NCI-H524 (cell line): Measurements from ENCODE around the gene ADGRG6.
"Not testable (repeated sequence)": the region's sequence is repeated elsewhere in the genome, so short reads cannot be mapped to it uniquely, and the experiment has no call there.

Experiments
- DNase-seq, 2 experiments: peaks; one replicate each; lab custom pipeline; 2025; lab: John Stamatoyannopoulos, UW

Gene ADGRG6

GRCh38 chr6:142446168-142446567 lies 144.4 kb downstream of the ADGRG6 start:
- DNase-seq, result no peak

- DNase-seq, result no peak
These were observed 144.8 kb downstream of the ADGRG6 start for GRCh38 chr6:142446576-142446975.

GRCh38 chr6:142448091-142448729 lies 146.4 kb downstream of the ADGRG6 start:
- no peak for DNase-seq

- not testable (repeated sequence) for DNase-seq
These were observed 149.0 kb downstream of the ADGRG6 start for GRCh38 chr6:142450856-142451255.

- no peak for DNase-seq
These were observed 151.2 kb downstream of the ADGRG6 start for GRCh38 chr6:142452993-142453392.

GRCh38 chr6:142454196-142454595 lies 152.4 kb downstream of the ADGRG6 start:
- not testable (repeated sequence) for DNase-seq

- not testable (repeated sequence) for DNase-seq
These were observed 153.0 kb downstream of the ADGRG6 start for GRCh38 chr6:142454848-142455247.

- DNase-seq, result no peak
These were observed 154.3 kb downstream of the ADGRG6 start for GRCh38 chr6:142455957-142456589.

GRCh38 chr6:142457638-142458406 lies 156.0 kb downstream of the ADGRG6 start:
- no peak for DNase-seq

- DNase-seq, result no peak
These were observed 157.0 kb downstream of the ADGRG6 start for GRCh38 chr6:142458836-142459235.

GRCh38 chr6:142459271-142459670 lies 157.5 kb downstream of the ADGRG6 start:
- no peak for DNase-seq

- DNase-seq, result no peak
These were observed 160.5 kb downstream of the ADGRG6 start for GRCh38 chr6:142462260-142462659.

GRCh38 chr6:142463988-142464387 lies 162.2 kb downstream of the ADGRG6 start:
- DNase-seq, result no peak

- DNase-seq, result no peak
These were observed 167.4 kb downstream of the ADGRG6 start for GRCh38 chr6:142469220-142469619.

- DNase-seq, result no peak
These were observed 168.6 kb downstream of the ADGRG6 start for GRCh38 chr6:142470421-142470820.

GRCh38 chr6:142474531-142475289 lies 172.9 kb downstream of the ADGRG6 start:
- peak; percentile 41 to 84 for DNase-seq

- DNase-seq, result no peak
These were observed 174.6 kb downstream of the ADGRG6 start for GRCh38 chr6:142476452-142476851.

- DNase-seq, result peak; percentile 69 to 78
These were observed 176.3 kb downstream of the ADGRG6 start for GRCh38 chr6:142478117-142478516.

GRCh38 chr6:142481466-142481865 lies 179.7 kb downstream of the ADGRG6 start:
- no peak for DNase-seq

- DNase-seq, result no peak
These were observed 180.4 kb downstream of the ADGRG6 start for GRCh38 chr6:142482249-142482648.

GRCh38 chr6:142482974-142483373 lies 181.2 kb downstream of the ADGRG6 start:
- DNase-seq, result no peak

GRCh38 chr6:142485256-142485655 lies 183.4 kb downstream of the ADGRG6 start:
- DNase-seq, result no peak
